Measurements from ENCODE around the gene GOLGA5.

GRCh38 chr14:92841930-92842329 lies 47.8 kb downstream of the GOLGA5 start:
- no peak for TF ChIP-seq CTCF (IDR thresholded peaks at IDR 0.05)
- TF ChIP-seq EZH2 (IDR thresholded peaks at IDR 0.05; ENCODE audit: borderline replicate concordance, insufficient read depth, low read depth, low read length, poor library complexity, severe bottlenecking): no peak
